GM12878 (cell line): ENCODE measurements around the gene KLRB1. TPM values are rescaled to one million over a fixed set of nuclear protein-coding genes. Genes with fewer than 3 reads are reported as not detected.

Experiments used
- ATAC-seq: fragments of 200-7000 bp; cut with Tn5 transposase; 3 replicates; pipeline ENCODE4 v1.9.1; 2020; ENCODE audit warnings: mild to moderate bottlenecking, moderate library complexity
- BruUV-seq: library from RNA; stranded (reverse); fragments of 400-500 nt; replicated peaks from 2 replicates; lab custom pipeline; 2021; lab: Mats Ljungman, UMichigan
- CTCF ChIA-PET: fragments of 300-600 bp; sonication (Branson Sonifier 250); formaldehyde crosslinking; extraction: SDS; loops from one replicate; lab custom pipeline; 2021; ENCODE audit warnings: inconsistent platforms; lab: Yijun Ruan, JAX
- POLR2A ChIA-PET: fragments of 350-600 bp; formaldehyde crosslinking; extraction: SDS; loops from one replicate; lab custom pipeline; 2021; ENCODE audit warnings: inconsistent platforms; lab: Charles Lee
- RAD21 ChIA-PET: fragments of 300-600 bp; sonication (Branson Sonifier 250); formaldehyde crosslinking; loops from one replicate; lab custom pipeline; 2023; ENCODE audit warnings: antibody characterized with exemption; ENCODE audit not compliant: unreplicated experiment; lab: Charles Lee
- SMC1A ChIA-PET: fragments of 300-600 bp; sonication (Branson Sonifier 250); formaldehyde crosslinking; loops from one replicate; lab custom pipeline; 2023; ENCODE audit not compliant: unreplicated experiment, uncharacterized antibody; lab: Charles Lee
- DNase-seq: peaks from one replicate; pipeline ENCODE4 v3.0.0-alpha.2; 2011; ENCODE audit warnings: low read depth, low spot score
- FAIRE-seq: peaks from 3 replicates; lab custom pipeline; 2011; peaks lifted over from hg19 to GRCh38; lab: Jason Lieb, UNC
- H2AFZ ChIP-seq: 2 replicates; pipeline ENCODE4 v1.6.0; 2011; ENCODE audit warnings: low read depth, low read length, control low read depth; ENCODE audit not compliant: control insufficient read depth
- H3K27ac ChIP-seq: 2 replicates; pipeline ENCODE4 v1.5.1; 2011; ENCODE audit warnings: control low read depth; ENCODE audit not compliant: control insufficient read depth, insufficient read depth
- H3K27me3 ChIP-seq, 2 experiments: replicated peaks in 1 of 2; 2 replicates each; pipeline versions ENCODE4 v1.6.0 to v1.6.1; 2011; ENCODE audit warnings: low read length in 1 of 2; ENCODE audit not compliant: control insufficient read depth in 2 of 2, insufficient read depth in 2 of 2
- H3K36me3 ChIP-seq, 2 experiments: 2 replicates each; pipeline ENCODE4 v1.5.1; 2011; ENCODE audit warnings: low read length in 1 of 2; ENCODE audit not compliant: control insufficient read depth in 2 of 2, insufficient read depth in 2 of 2
- H3K4me1 ChIP-seq: 2 replicates; pipeline ENCODE4 v1.6.1; 2011; ENCODE audit warnings: mild to moderate bottlenecking, low read length, moderate library complexity, mixed read lengths; ENCODE audit not compliant: control insufficient read depth, insufficient read depth
- H3K4me2 ChIP-seq: 2 replicates; pipeline ENCODE4 v1.6.0; 2011; ENCODE audit warnings: control low read depth; ENCODE audit not compliant: control insufficient read depth, insufficient read depth
- H3K4me3 ChIP-seq: fragments of 200-600 bp; sonication (generic); 2 replicates; pipeline ENCODE4 v1.5.1; 2016
- H3K79me2 ChIP-seq: 2 replicates; pipeline ENCODE4 v1.6.0; 2011; ENCODE audit warnings: low read length; ENCODE audit not compliant: control insufficient read depth, insufficient read depth
- H3K9ac ChIP-seq: 2 replicates; pipeline ENCODE4 v1.8.0; 2011; ENCODE audit warnings: low read length, control low read depth, mixed read lengths; ENCODE audit not compliant: control insufficient read depth, insufficient read depth
- H3K9me3 ChIP-seq: replicated peaks from 3 replicates; pipeline ENCODE4 v1.5.1; 2011; ENCODE audit warnings: mild to moderate bottlenecking, low read length; ENCODE audit not compliant: control insufficient read depth, insufficient read depth
- H4K20me1 ChIP-seq: 2 replicates; pipeline ENCODE4 v1.6.0; 2011; ENCODE audit not compliant: control insufficient read depth, insufficient read depth
- ATF2 ChIP-seq: IDR thresholded peaks from 2 replicates; pipeline ENCODE4 v1.6.1; 2012; ENCODE audit warnings: low read length, inconsistent platforms
- CEBPZ ChIP-seq: fragments of 150-350 bp; IDR thresholded peaks from 2 replicates; pipeline ENCODE4 v1.6.1; 2016; ENCODE audit warnings: low read depth, low read length
- CHD4 ChIP-seq: fragments of 200-600 bp; sonication (generic); IDR thresholded peaks from 2 replicates; pipeline ENCODE4 v1.6.1; 2016; ENCODE audit warnings: mild to moderate bottlenecking
- FOXK2 ChIP-seq: fragments of 450-650 bp; IDR thresholded peaks from 2 replicates; pipeline ENCODE4 v1.6.1; 2017; ENCODE audit warnings: mild to moderate bottlenecking, moderate library complexity
- HDAC2 ChIP-seq: fragments of 200-600 bp; sonication (generic); IDR thresholded peaks from 2 replicates; pipeline ENCODE4 v1.6.1; 2017
- JUNB ChIP-seq: IDR thresholded peaks from 2 replicates; pipeline ENCODE4 v1.6.1; 2016; ENCODE audit warnings: antibody characterized with exemption, mild to moderate bottlenecking
- MTA3 ChIP-seq: IDR thresholded peaks from 2 replicates; pipeline ENCODE4 v1.6.1; 2012; ENCODE audit warnings: low read length, inconsistent platforms, borderline replicate concordance
- POLR2A ChIP-seq: IDR thresholded peaks from 2 replicates; pipeline ENCODE4 v1.6.1; 2011; ENCODE audit warnings: low read depth, mild to moderate bottlenecking, low read length
- TCF3 ChIP-seq: IDR thresholded peaks from 2 replicates; pipeline ENCODE4 v1.6.1; 2012; ENCODE audit warnings: low read depth, mild to moderate bottlenecking, low read length, borderline replicate concordance; ENCODE audit not compliant: insufficient read depth
- ZSCAN29 ChIP-seq: fragments of 450-650 bp; IDR thresholded peaks from 2 replicates; pipeline ENCODE4 v1.6.1; 2017; ENCODE audit warnings: mild to moderate bottlenecking, moderate library complexity
- whole genome bisulfite sequencing: methylation state at CpG from one replicate; pipeline ENCODE4 v1.1.6; 2016; ENCODE audit warnings: low lambda C conversion rate; ENCODE audit not compliant: insufficient replicate concordance, insufficient coverage; ENCODE audit errors: missing lambda C conversion rate; 5-methylcytosine and 5-hydroxymethylcytosine counted together
- in situ Hi-C: fragments of 300-500 bp; cut with MboI; formaldehyde crosslinking; loops from 9 replicates; pipeline ENCODE4 v1.14.3; 2018; ENCODE audit warnings: mixed read lengths
- intact Hi-C: fragments of 100-400 bp; cut with micrococcal nuclease; formaldehyde crosslinking; loops from one replicate; pipeline ENCODE4 v1.14.2; 2022; ENCODE audit not compliant: unreplicated experiment
- polyA plus RNA-seq, 11 experiments: library from polyadenylated mRNA; depleted of rRNA in 4 of 11; unstranded in 6 of 11; stranded (reverse) in 5 of 11; fragments of >200 nt; fragmentation: Nextera tagmentation in 4 of 11; fragmentation: Illumina TruSeq in 1 of 11; extraction: Ambion mirVana in 4 of 11; extraction: Trizol in 1 of 11; gene quantifications; 1 replicate in 1 of 11; 2 replicates in 10 of 11; pipeline versions ENCODE4 v1.2.1 to v1.2.3, GENCODE V29; 2011 to 2016; ENCODE audit warnings: inconsistent platforms in 2 of 11, missing spikeins in 2 of 11, low read depth in 1 of 11
- total RNA-seq, 4 experiments: library from RNA; depleted of rRNA in 3 of 4; stranded (reverse); fragments of >200 nt in 3 of 4; fragmentation: Illumina TruSeq in 1 of 4; extraction: Trizol in 1 of 4; gene quantifications; 2 replicates each; pipeline versions ENCODE4 v1.2.1 to v1.2.3, GENCODE V29; 2013 to 2021
- TF ChIP-seq, protein P1 (sequence below): IDR thresholded peaks from 2 replicates; pipeline ENCODE4 v1.6.1; 2012; ENCODE audit warnings: mild to moderate bottlenecking, low read depth, low read length

The KLRB1 gene
- total and polyA plus RNA-seq, 10 of the 15 experiments (the other 5 are each of a cell fraction or from before 2014, with no cell fraction given), result not detected

DNA sequence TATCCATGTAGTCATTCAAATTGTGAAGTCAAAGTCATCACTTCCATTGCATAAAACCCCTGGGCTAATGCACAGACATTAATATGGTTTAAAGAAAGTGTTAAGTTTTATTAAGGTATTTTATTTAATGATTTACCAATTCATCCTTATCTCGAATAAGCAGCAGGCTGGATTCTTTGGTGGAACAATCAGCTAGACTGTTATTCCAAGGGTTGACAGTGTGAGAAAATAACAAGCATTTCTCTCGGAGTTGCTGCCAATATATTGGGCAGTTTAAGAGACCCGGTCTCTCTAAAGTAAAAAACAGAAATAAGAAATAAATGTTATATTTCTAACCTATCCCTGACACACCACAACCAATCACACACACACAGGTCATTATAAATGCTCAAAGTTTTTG lies 9.4 kb downstream of the KLRB1 start:
- Histone ChIP-seq H3K4me2 (no peak overlapping the region), H3K36me3 (no peaks in the 10 kb centered on the region), H2AFZ (no peak overlapping the region), H3K4me1 (no peaks in the 10 kb centered on the region), H3K79me2 (no peaks in the 10 kb centered on the region), H3K9me3 (no peaks in the 10 kb centered on the region), H3K9ac (no peak overlapping the region), H4K20me1 (no peaks in the 10 kb centered on the region), H3K4me3 (no peak overlapping the region), H3K27me3 (no peaks in the 10 kb centered on the region), H3K27ac (no peak overlapping the region)
- BruUV-seq, result no TSS peak
- ChIA-PET SMC1A (no interaction called here), RAD21 (no interaction called here), CTCF (interaction anchor here (1.3 kb wide), 1 partner anchor 10 kb away, joined by 3 read pairs; no protein-coding TSS in a partner anchor), POLR2A (no interaction called here)
- in situ Hi-C loops, result no loop called here
- no peak for ATAC-seq
- 57% methylated on average over 3 of the region's 3 CpGs for WGBS
- DNase-seq, result no peak
- TF ChIP-seq TCF3, result no peak
- no peak for TF ChIP-seq ATF2
- TF ChIP-seq JUNB, result no peak
- TF ChIP-seq HDAC2, result no peak
- no peak for TF ChIP-seq ZSCAN29
- no peak for FAIRE-seq
- intact Hi-C loops, result no loop called here

- no peak for ATAC-seq
- Histone ChIP-seq H2AFZ (no peak overlapping the region), H3K4me3 (no peak overlapping the region), H3K27ac (no peak overlapping the region), H3K4me1 (no peaks in the 10 kb centered on the region), H3K9ac (no peak overlapping the region), H3K27me3 (no peaks in the 10 kb centered on the region), H4K20me1 (no peaks in the 10 kb centered on the region), H3K79me2 (no peaks in the 10 kb centered on the region), H3K4me2 (no peak overlapping the region), H3K36me3 (no peaks in the 10 kb centered on the region), H3K9me3 (no peaks in the 10 kb centered on the region)
- in situ Hi-C loops, result no loop called here
- ChIA-PET SMC1A (no interaction called here), POLR2A (no interaction called here), CTCF (interaction anchor here (1.3 kb wide), 1 partner anchor 9 kb away, joined by 3 read pairs; no protein-coding TSS in a partner anchor), RAD21 (no interaction called here)
- no TSS peak for BruUV-seq
- no peak for FAIRE-seq
- intact Hi-C loops, result no loop called here
- 56% methylated on average over 5 of the region's 5 CpGs for WGBS
- DNase-seq, result no peak
- no peak for TF ChIP-seq MTA3
- TF ChIP-seq FOXK2, result no peak
- TF ChIP-seq, protein P1, sequence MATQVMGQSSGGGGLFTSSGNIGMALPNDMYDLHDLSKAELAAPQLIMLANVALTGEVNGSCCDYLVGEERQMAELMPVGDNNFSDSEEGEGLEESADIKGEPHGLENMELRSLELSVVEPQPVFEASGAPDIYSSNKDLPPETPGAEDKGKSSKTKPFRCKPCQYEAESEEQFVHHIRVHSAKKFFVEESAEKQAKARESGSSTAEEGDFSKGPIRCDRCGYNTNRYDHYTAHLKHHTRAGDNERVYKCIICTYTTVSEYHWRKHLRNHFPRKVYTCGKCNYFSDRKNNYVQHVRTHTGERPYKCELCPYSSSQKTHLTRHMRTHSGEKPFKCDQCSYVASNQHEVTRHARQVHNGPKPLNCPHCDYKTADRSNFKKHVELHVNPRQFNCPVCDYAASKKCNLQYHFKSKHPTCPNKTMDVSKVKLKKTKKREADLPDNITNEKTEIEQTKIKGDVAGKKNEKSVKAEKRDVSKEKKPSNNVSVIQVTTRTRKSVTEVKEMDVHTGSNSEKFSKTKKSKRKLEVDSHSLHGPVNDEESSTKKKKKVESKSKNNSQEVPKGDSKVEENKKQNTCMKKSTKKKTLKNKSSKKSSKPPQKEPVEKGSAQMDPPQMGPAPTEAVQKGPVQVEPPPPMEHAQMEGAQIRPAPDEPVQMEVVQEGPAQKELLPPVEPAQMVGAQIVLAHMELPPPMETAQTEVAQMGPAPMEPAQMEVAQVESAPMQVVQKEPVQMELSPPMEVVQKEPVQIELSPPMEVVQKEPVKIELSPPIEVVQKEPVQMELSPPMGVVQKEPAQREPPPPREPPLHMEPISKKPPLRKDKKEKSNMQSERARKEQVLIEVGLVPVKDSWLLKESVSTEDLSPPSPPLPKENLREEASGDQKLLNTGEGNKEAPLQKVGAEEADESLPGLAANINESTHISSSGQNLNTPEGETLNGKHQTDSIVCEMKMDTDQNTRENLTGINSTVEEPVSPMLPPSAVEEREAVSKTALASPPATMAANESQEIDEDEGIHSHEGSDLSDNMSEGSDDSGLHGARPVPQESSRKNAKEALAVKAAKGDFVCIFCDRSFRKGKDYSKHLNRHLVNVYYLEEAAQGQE, result no peak
- TF ChIP-seq CEBPZ, result no peak
- no peak for TF ChIP-seq POLR2A
- no peak for TF ChIP-seq CHD4
Measured at GRCh38 chr12:9597365-9597764, 10.4 kb downstream of the KLRB1 start.
